ENCODE data around the gene MAGI1.
"Not testable (repeated sequence)": the region's sequence is repeated elsewhere in the genome, so short reads cannot be mapped to it uniquely, and the experiment has no call there.

Gene MAGI1

GRCh38 chr3:66037986-66038369 is 740 bp downstream of the MAGI1 start:
- DNase-seq, result no peak

- DNase-seq, result no peak
Measured at GRCh38 chr3:66037330-66037985, 1.3 kb downstream of the MAGI1 start.

GRCh38 chr3:66036586-66037148 is 2.1 kb downstream of the MAGI1 start:
- no peak for DNase-seq

- DNase-seq, result no peak
Measured at GRCh38 chr3:66035763-66036477, 2.8 kb downstream of the MAGI1 start.

- no peak for DNase-seq
Measured at GRCh38 chr3:66033241-66034138, 5.2 kb downstream of the MAGI1 start.

GRCh38 chr3:66031102-66031698 is 7.5 kb downstream of the MAGI1 start:
- no peak for DNase-seq

GRCh38 chr3:66029443-66029842 is 9.3 kb downstream of the MAGI1 start:
- no peak for DNase-seq

GRCh38 chr3:66029014-66029413 is 9.7 kb downstream of the MAGI1 start:
- DNase-seq, result no peak

GRCh38 chr3:66028457-66028856 is 10.3 kb downstream of the MAGI1 start:
- no peak for DNase-seq

GRCh38 chr3:66027099-66027498 is 11.6 kb downstream of the MAGI1 start:
- not testable (repeated sequence) for DNase-seq

- DNase-seq, result no peak
Measured at GRCh38 chr3:66023738-66024385, 14.9 kb downstream of the MAGI1 start.

GRCh38 chr3:66023229-66023628 is 15.5 kb downstream of the MAGI1 start:
- DNase-seq, result no peak

GRCh38 chr3:66021731-66022131 is 17.0 kb downstream of the MAGI1 start:
- DNase-seq, result no peak

- DNase-seq, result no peak
Measured at GRCh38 chr3:66019896-66020295, 18.8 kb downstream of the MAGI1 start.

- DNase-seq, result no peak
Measured at GRCh38 chr3:66018057-66019033, 20.4 kb downstream of the MAGI1 start.

GRCh38 chr3:66017591-66017990 is 21.1 kb downstream of the MAGI1 start:
- DNase-seq, result no peak

- no peak for DNase-seq
Measured at GRCh38 chr3:66017084-66017483, 21.6 kb downstream of the MAGI1 start.

GRCh38 chr3:66015841-66016240 is 22.9 kb downstream of the MAGI1 start:
- no peak for DNase-seq

- DNase-seq, result no peak
Measured at GRCh38 chr3:66014651-66015050, 24.1 kb downstream of the MAGI1 start.

GRCh38 chr3:66014056-66014455 is 24.7 kb downstream of the MAGI1 start:
- DNase-seq, result no peak

GRCh38 chr3:66012711-66013110 is 26.0 kb downstream of the MAGI1 start:
- no peak for DNase-seq

Measured in CD4-positive, alpha-beta T cell treated with Interleukin-10 for 1 hour (primary cell).